Testis (tissue), 3 donors: ENCODE measurements around the gene MPND. TPM values are rescaled to one million over a fixed set of nuclear protein-coding genes. Genes with fewer than 3 reads are reported as not detected.

Experiments used
- DNase-seq: peaks from one replicate; pipeline ENCODE4 v3.0.0-alpha.2; 2019
- H3K27ac ChIP-seq, 2 donors: fragments of 200-600 bp; sonication (generic); one replicate each; pipeline ENCODE4 v1.5.1; 2019
- H3K27me3 ChIP-seq: fragments of 200-600 bp; sonication (generic); one replicate; pipeline ENCODE4 v1.5.1; 2019
- H3K36me3 ChIP-seq: fragments of 200-600 bp; sonication (generic); one replicate; pipeline ENCODE4 v1.5.1; 2017; ENCODE audit warnings: low read depth; ENCODE audit errors: missing control alignments
- H3K4me1 ChIP-seq: fragments of 200-600 bp; sonication (generic); one replicate; pipeline ENCODE4 v1.5.1; 2019
- H3K4me3 ChIP-seq, 2 donors: fragments of 200-600 bp; sonication (generic); one replicate each; pipeline ENCODE4 v1.5.1; 2017 to 2019
- H3K9me3 ChIP-seq: fragments of 200-600 bp; sonication (generic); one replicate; pipeline ENCODE4 v1.5.1; 2017
- CTCF ChIP-seq, 3 experiments: fragments of 450-650 bp in 2 of 3; fragments of 200-600 bp in 1 of 3; sonication (generic) in 1 of 3; IDR thresholded peaks; one replicate each; pipeline ENCODE4 v1.5.1; 2016 to 2019; ENCODE audit warnings: antibody characterized with exemption in 3 of 3, mild to moderate bottlenecking in 2 of 3, moderate library complexity in 1 of 3
- POLR2A ChIP-seq: fragments of 450-650 bp; IDR thresholded peaks from one replicate; pipeline ENCODE4 v1.6.1; 2017; ENCODE audit warnings: antibody characterized with exemption, mild to moderate bottlenecking, moderate library complexity
- WGBS, 2 donors: methylation state at CpG; one replicate each; pipeline ENCODE4 v1.1.5; 2018; 5-methylcytosine and 5-hydroxymethylcytosine counted together
- intact Hi-C: fragments of 100-400 bp; cut with DNase I; formaldehyde crosslinking; loops from one replicate; pipeline ENCODE4 v1.15.1; 2023; ENCODE audit warnings: low total_unique reads
- polyA plus RNA-seq: library from polyadenylated mRNA; stranded (reverse); fragments of 350-450 nt; fragmentation: Illumina TruSeq; extraction: RNeasy Lipid Tissue Mini Kit (QIAGEN cat#74804); gene quantifications from one replicate; pipeline ENCODE4 v1.2.3, GENCODE V29; 2014; ENCODE audit warnings: low read depth, low replicate concordance; ENCODE audit not compliant: insufficient read depth
- total RNA-seq, 2 donors: library from RNA; depleted of rRNA; stranded (reverse); fragments of >200 nt; gene quantifications; one replicate each; pipeline ENCODE4 v1.2.3, GENCODE V29; 2016

The MPND gene
- total and polyA plus RNA-seq, 3 donors from 2014 or later: 9.1 to 14.3 (median 13.3) TPM

GRCh38 chr19:4386041-4386782, 42.9 kb downstream of the MPND start:
- intact Hi-C loops: no loop called here

GRCh38 chr19:4388337-4389063, 45.1 kb downstream of the MPND start:
- Histone ChIP-seq H3K27ac (peak overlapping the region; percentile 40 to 64), H3K4me1 (peaks cover 59% of the 10 kb centered on the region), H3K27me3 (no peaks in the 10 kb centered on the region), H3K4me3 (no peak overlapping the region), H3K36me3 (no peaks in the 10 kb centered on the region), H3K9me3 (no peaks in the 10 kb centered on the region)
- 66 to 76% methylated on average over 11 to 16 of the region's 16 CpGs for WGBS, 2 donors
- TF ChIP-seq POLR2A: no peak
- TF ChIP-seq CTCF (IDR thresholded peaks at IDR 0.05): no peak
- peak; percentile 63 for DNase-seq
- intact Hi-C loops: no loop called here

More at GRCh38 chr19:4386041-4386782, 42.9 kb downstream of the MPND start:
- H3K4me1 ChIP-seq: peaks cover 40% of the 10 kb centered on the region
- no peaks in the 10 kb centered on the region for H3K27me3 ChIP-seq
- 75 to 78% methylated on average over 13 of the region's 13 CpGs for WGBS, 2 donors
- TF ChIP-seq CTCF (IDR thresholded peaks at IDR 0.05) (peak in 1 of 3 experiments; percentile 22), POLR2A (no peak)
- no peak for DNase-seq
- no peaks in the 10 kb centered on the region for H3K9me3 ChIP-seq
- H3K36me3 ChIP-seq: no peaks in the 10 kb centered on the region
- no peak overlapping the region for H3K27ac ChIP-seq
- H3K4me3 ChIP-seq: no peak overlapping the region

GRCh38 chr19:4389064-4389375, 45.7 kb downstream of the MPND start:
- WGBS, 2 donors: 68 to 77% methylated on average over 8 to 9 of the region's 9 CpGs

GRCh38 chr19:4389511-4390016, 46.2 kb downstream of the MPND start:
- intact Hi-C loops: no loop called here
- no peaks in the 10 kb centered on the region for H3K36me3 ChIP-seq
- no peaks in the 10 kb centered on the region for H3K27me3 ChIP-seq
- TF ChIP-seq CTCF (IDR thresholded peaks at IDR 0.05) (no peak), POLR2A (no peak)
- peak overlapping the region; percentile 40 to 64 for H3K27ac ChIP-seq
- H3K4me3 ChIP-seq: no peak overlapping the region
- DNase-seq: no peak
- 60 to 81% methylated on average over 7 to 17 of the region's 17 CpGs for WGBS, 2 donors
- H3K4me1 ChIP-seq: peaks cover 70% of the 10 kb centered on the region
- no peaks in the 10 kb centered on the region for H3K9me3 ChIP-seq

More at GRCh38 chr19:4389064-4389375, 45.7 kb downstream of the MPND start:
- TF ChIP-seq POLR2A (no peak), CTCF (IDR thresholded peaks at IDR 0.05) (no peak)
- Histone ChIP-seq H3K36me3 (no peaks in the 10 kb centered on the region), H3K4me3 (no peak overlapping the region), H3K27me3 (no peaks in the 10 kb centered on the region), H3K4me1 (peaks cover 64% of the 10 kb centered on the region), H3K9me3 (no peaks in the 10 kb centered on the region), H3K27ac (peak overlapping the region; percentile 40 to 64)
- intact Hi-C loops: no loop called here
- DNase-seq: no peak
